ENCODE results near the gene ZDHHC11B.
"Not testable (repeated sequence)": the region's sequence is repeated elsewhere in the genome, so short reads cannot be mapped to it uniquely, and the experiment has no call there.

Gene ZDHHC11B

DNA sequence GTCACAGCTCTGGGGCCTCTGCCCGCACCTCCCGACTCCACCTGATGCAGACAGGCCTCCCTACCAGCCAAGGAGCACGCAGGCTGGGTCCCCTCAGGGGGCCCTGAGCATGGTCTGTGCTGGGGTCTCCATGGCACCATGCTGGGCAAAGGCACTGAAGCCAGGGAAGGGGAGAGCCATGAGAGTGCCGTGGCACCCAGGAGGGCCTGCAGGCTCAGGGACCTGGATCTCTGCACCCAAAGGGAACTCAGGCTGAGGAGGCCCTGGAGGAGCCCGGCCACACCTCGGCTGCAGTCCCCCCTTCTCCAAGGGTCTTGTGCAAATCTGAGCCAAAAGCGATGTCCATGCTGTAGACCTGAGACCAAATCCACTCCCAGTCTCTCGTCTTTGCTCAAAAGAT lies 32.5 kb downstream of the ZDHHC11B start:
- not testable (repeated sequence) for DNase-seq

- no peak for DNase-seq
Observed at GRCh38 chr5:751496-751895, 33.0 kb downstream of the ZDHHC11B start.

DNA sequence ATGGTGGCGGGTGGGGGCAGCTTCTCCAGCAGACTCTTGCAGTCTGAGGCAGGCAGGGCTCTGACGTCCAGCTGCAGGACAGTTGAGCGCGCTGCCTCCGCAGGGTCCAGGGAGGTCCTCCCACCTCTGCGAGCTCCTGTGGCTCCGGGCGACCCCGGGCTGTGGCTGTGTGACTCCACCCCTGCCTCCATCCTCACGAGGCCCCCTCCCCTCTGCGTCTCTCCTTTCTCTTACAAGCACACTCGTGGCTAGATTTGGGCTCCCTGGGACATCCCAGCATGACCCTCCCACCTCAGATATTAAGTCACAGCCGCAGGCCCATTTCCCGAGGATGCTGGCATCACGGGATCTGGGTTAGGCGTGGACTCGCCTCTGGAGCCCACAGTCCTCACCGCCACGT lies 34.3 kb downstream of the ZDHHC11B start:
- not testable (repeated sequence) for DNase-seq

DNA sequence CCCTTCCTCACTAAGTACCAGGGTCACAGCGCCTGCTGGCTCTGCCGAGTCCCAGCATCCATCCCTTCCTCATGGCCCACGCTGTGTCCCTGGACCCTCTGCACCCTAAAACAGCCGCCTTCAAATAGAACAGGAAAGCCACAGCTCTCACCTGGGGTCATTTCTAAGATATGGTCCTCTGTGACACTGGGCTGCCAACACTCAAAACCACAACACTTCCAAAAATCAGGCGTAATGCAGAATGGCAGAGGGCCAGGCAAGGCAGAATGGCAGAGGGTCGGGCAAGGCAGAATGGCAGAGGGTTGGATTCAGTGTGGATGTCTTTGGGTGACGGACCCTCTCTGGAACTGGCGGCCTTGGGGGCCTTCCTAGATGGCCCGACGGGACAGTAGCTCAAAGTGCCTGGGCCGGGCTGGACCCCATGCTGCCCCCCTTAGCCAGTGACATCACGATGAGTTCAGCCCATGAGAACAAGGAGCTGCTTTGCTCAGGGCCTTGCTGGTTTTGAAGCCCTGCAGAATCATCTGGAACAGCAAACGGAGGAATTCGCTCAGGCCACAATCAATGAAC lies 35.3 kb downstream of the ZDHHC11B start:
- DNase-seq, result no peak

- not testable (repeated sequence) for DNase-seq
Observed at GRCh38 chr5:748011-748980, 36.2 kb downstream of the ZDHHC11B start.

DNA sequence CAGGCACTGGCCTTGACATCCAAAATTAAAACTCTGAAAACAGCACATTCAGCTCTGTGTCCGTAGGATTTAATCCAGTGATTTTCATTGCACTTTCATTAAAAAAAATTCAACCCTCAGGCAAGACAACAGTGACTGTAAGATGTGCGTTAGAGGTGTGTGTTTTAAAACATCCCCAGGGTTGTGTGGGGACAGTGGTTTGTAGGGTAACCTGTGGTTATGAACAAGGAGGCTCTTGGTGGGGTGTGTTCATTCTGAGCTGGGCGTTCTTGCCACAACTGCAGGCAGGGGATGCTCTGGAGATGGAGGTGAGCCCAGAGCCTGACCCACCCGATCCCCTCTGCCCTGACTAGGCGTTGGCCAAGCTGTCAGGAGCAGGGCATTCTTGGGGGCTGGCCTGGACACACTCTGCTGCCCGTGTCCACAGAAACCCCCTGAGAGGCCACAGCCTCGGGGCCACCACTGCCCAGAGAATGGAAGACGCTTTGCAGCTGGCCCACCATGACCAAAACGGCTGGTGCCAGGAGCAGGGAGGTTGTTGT lies 37.2 kb downstream of the ZDHHC11B start:
- DNase-seq, result not testable (repeated sequence)

GRCh38 chr5:746258-746761 lies 38.2 kb downstream of the ZDHHC11B start:
- no peak for DNase-seq

DNA sequence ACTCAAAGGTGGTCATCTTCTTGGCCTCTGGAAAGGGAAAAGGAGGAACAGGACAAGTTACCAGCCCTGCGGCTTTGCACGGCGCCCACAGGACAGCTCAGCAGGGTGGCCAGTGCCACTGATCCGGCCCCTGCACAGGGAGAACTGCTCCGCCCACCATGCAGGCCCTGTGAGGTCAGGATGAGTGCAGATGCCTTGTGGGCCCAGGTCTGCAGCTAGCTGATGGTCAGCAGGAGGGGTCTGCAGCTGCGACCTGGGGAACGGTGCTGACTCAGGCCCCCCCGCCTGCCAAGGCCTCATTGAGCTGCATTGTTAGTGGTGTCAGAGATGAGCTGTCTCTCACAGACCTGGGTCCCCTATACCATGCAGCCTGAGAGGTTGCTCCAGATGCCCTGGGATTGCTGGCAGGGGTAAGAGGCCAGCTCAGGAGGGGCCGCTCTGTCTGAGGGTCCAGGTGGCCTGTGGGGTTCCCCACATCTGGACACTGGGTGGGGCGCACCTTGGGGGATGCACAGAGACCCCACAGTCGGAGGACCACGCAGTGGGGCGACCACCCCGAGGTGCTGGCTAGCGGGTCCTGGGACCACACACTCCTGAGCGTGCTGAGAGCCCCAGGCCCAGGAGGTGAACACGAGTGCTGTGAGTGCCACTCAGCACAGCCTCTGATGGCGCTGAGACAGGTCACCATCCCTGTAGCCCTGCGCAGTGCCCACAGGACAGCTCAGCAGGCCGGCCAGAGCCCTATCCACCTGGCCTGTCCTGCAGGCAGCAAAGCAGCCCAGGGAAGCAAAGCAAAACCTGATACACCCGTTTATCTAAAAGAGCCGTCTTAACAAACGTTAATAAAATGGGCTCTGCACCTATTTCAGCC lies 39.0 kb downstream of the ZDHHC11B start:
- not testable (repeated sequence) for DNase-seq

DNA sequence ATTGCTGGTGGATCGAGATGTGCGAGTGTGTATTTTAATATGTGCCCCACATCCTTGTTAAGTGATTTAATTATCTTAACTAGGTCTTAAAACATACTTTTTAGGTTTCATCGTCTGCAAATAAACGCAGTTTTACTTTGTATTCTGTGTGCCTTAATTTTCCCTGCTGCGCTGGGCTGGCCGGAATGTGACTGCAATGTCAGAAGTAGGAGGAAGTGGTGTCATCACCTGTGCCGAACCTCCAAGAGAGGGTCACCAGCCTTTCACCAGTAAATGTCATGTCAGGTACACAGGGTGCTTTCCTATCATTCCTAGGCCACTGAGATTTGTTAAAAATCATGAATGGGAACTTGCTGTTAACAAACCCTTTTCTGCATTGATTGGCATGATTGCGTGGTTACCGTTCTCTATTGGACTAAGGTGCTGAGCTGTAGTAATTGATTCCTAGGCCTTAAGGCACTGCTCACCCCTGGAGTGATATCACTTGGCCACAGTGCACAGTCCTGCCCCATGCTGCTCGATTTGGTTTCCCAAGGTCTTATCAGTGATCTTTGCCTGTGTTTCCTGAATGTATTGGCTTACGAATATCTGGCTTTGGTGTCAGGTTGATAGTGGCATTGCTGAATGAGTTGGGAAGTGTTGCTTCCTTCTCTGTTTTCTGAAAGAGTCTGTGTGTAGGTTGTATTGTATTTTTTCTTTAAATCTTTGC lies 40.7 kb downstream of the ZDHHC11B start:
- DNase-seq, result not testable (repeated sequence)

DNA sequence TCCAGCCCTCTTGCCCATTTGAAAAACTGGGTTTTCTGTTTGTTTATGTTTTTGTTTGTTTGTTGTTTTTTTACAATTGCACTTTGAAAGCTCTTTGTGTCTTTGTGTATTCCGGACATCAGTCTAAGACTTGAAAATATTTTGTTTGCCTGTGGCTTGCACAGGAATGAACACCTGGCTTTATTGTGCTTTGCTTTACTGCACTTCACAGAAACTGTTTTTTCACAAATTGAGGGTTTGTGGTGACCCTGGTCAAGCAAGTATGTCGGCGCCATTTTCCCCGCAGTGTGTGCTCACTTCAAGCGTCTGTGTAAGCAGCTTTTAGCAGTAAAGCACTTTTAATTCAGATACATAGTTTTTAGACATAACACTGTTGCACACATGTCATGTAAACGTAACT lies 42.3 kb downstream of the ZDHHC11B start:
- DNase-seq, result not testable (repeated sequence)

DNA sequence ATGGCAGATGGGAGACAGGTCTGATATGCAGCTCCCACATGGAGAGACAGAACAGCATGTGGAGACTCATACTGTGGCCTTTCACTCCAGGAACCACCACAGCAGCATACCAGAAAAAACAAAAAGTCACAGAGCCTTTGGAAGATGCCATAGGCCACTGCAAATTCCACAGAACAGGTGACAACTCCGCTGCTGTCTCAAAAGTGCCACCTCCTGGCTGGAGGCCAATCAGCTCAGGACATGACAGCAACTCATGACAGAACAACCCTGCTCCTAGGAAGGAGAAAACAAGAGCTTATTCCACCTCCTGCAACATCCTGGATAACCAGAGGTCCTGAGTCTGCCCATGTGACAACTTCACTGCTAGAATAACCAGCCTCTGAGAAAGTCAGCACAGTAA lies 50.4 kb downstream of the ZDHHC11B start:
- DNase-seq, result not testable (repeated sequence)

DNA sequence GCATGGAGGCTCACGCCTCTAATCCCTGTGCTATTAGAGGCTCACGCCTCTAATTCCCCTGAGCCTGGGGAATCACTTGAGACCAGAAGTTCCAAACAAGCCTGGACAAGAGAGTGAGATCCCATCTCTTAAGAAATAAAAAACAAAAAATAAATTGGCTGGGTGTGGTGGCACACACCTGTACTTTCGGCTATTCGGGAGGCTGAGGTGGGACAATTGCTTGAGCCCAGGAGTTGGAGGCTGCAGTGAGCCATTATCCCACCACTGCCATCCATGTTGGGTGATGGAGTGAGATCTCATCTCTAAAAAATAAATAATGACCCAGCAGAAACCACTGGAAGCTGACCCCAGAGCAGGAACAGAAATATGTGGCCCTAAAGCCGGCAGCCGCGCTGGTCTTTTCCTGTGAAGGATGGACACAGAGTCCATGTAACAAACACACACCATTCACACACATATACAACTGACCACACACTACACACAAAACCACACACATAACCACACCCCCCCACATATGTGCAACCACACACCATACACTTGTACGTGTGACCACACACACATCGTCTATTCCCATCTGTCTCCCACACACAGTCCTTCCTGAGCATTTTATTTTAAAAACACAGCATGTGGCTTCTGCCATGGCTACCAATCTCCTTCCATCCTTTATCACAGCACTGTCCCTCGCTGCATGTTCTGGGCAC lies 51.6 kb downstream of the ZDHHC11B start:
- not testable (repeated sequence) for DNase-seq

- DNase-seq, result not testable (repeated sequence)
Observed at GRCh38 chr5:729225-729624, 55.3 kb downstream of the ZDHHC11B start.

- not testable (repeated sequence) for DNase-seq
Observed at GRCh38 chr5:727087-727486, 57.4 kb downstream of the ZDHHC11B start.

GRCh38 chr5:723865-724264 lies 60.7 kb downstream of the ZDHHC11B start:
- DNase-seq, result not testable (repeated sequence)

- DNase-seq, result not testable (repeated sequence)
Observed at GRCh38 chr5:723309-723708, 61.2 kb downstream of the ZDHHC11B start.

GRCh38 chr5:719379-719778 lies 65.2 kb downstream of the ZDHHC11B start:
- not testable (repeated sequence) for DNase-seq

DNA sequence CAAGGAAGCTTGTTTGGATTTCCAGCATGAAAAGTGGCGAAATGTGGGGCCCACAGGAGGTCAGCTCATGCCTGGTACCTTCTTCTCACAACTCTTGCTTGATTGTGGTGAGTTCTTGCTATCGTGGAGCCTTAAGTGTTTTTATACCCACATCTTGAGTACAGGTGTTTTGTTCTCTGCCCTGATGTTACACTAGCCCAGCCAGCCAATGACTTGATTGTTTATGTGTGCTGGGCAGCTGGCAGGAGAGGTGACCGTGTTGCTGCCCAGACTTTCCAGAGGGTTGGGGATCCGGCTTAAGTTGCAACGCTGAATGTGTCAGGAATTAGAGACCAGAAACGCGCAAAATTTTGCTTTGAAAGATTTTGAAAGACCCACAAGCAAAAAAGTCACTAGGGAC lies 67.4 kb downstream of the ZDHHC11B start:
- no peak for DNase-seq

DNA sequence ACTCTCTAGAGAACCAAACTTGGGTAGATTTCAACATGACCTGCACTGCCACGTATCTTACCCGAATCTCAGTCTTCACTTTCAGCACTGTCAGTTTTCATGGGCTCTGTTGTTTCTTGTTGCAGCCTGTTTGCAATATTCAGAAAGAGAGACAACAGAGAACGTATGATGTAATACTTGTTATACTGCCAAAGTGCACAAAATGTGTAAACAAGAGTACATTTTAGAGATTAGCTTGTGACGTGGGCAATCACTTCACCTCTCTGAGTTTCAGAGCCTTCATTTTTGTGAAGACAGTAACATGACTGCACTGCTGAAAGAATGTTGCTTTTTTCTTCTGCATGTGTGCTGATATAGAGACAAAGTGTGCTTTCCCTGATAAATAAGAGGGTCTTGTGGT lies 67.8 kb downstream of the ZDHHC11B start:
- not testable (repeated sequence) for DNase-seq

DNA sequence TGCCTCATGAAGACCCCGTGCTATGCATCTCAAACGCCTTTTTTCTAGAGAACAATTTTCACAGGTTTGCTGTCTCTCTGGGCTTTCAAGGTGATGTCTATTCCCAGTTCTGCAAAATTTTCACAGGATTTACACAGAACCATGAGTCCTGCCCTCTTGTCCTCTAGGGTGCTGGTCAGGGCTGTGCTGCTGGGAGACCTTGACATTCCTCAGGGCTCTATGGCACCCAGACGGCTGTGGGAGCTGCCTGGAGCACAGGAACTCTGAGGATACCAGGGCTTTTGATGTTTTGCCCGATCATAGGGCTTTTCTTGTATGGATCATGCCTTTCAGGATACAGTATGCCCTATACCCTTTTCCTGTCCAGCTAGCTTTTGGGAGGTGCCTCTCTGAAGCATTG lies 68.9 kb downstream of the ZDHHC11B start:
- DNase-seq, result not testable (repeated sequence)
